ACC112 (cell line): ENCODE data around the gene POLR2H.

ENCODE experiments used
- H2AFZ ChIP-seq: fragments of 200-600 bp; sonication (generic); one replicate; pipeline ENCODE4 v1.6.0; 2017; ENCODE audit warnings: antibody characterized with exemption, low read length; ENCODE audit not compliant: unreplicated experiment
- H3K27ac ChIP-seq: fragments of 200-600 bp; sonication (generic); 2 replicates; pipeline ENCODE4 v1.5.1; 2014; ENCODE audit warnings: low read depth, mild to moderate bottlenecking, antibody characterized with exemption, low read length, moderate library complexity
- H3K27me3 ChIP-seq: fragments of 200-600 bp; sonication (generic); 2 replicates; pipeline ENCODE4 v1.6.1; 2014; ENCODE audit warnings: mild to moderate bottlenecking, antibody characterized with exemption, low read length, moderate library complexity, mixed read lengths; ENCODE audit not compliant: insufficient read depth
- H3K36me3 ChIP-seq: fragments of 200-600 bp; sonication (generic); 2 replicates; pipeline ENCODE4 v1.6.1; 2016; ENCODE audit warnings: mild to moderate bottlenecking, antibody characterized with exemption, low read length, moderate library complexity, mixed read lengths; ENCODE audit not compliant: insufficient read depth
- H3K4me1 ChIP-seq: fragments of 200-600 bp; sonication (generic); one replicate; pipeline ENCODE4 v1.6.1; 2016; ENCODE audit warnings: low read length, mixed read lengths; ENCODE audit not compliant: insufficient read depth, unreplicated experiment, control insufficient read depth
- H3K4me3 ChIP-seq: fragments of 200-600 bp; sonication (generic); 2 replicates; pipeline ENCODE4 v1.5.1; 2014; ENCODE audit warnings: mild to moderate bottlenecking, low read depth, low read length
- H3K79me2 ChIP-seq: fragments of 200-600 bp; sonication (generic); one replicate; pipeline ENCODE4 v1.6.0; 2016; ENCODE audit warnings: low read length; ENCODE audit not compliant: control insufficient read depth, unreplicated experiment, insufficient read depth

Gene POLR2H

DNA sequence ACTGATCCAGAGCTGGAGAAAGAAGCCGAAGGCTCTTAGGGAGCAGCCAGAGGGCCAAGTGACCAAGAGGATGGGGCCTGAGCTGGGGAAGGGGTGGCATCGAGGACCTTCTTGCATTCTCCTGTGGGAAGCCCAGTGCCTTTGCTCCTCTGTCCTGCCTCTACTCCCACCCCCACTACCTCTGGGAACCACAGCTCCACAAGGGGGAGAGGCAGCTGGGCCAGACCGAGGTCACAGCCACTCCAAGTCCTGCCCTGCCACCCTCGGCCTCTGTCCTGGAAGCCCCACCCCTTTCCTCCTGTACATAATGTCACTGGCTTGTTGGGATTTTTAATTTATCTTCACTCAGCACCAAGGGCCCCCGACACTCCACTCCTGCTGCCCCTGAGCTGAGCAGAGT, 27.9 kb downstream of the POLR2H start:
- no peaks in the 10 kb centered on the region for H3K79me2 ChIP-seq
- no peak overlapping the region for H2AFZ ChIP-seq

DNA sequence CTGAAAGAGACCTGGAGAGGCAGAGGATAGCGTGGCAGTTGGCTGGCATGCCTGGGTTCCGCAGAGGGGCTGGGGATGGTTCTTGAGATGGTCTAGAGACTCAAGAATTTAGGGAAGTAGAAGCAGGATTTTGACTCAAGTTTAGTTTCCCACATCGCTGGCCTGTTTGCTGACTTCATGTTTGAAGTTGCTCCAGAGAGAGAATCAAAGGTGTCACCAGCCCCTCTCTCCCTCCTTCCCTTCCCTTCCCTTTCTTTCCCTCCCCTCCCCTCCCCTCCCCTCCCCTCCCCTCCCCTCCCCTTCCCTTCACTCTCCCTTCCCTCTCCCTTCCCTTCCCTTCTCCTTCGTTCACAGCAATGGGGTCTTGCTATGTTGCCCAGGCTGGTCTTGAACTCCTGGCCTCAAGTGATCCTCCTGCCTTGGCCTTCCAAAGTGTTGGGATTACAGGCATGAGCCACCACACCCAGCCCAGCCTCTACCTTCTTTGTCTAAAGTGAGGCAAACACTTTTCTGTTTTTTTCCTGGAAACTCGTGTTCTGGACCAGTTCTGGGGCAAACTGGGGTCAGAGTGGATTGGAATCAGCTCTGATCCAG, 28.5 kb downstream of the POLR2H start:
- H3K27me3 ChIP-seq: peaks cover 23% of the 10 kb centered on the region
- no peaks in the 10 kb centered on the region for H3K79me2 ChIP-seq
- H3K27ac ChIP-seq: no peak overlapping the region
- H3K4me1 ChIP-seq: no peaks in the 10 kb centered on the region
- H3K4me3 ChIP-seq: no peak overlapping the region
- no peak overlapping the region for H2AFZ ChIP-seq
- no peaks in the 10 kb centered on the region for H3K36me3 ChIP-seq

More for the DNA sequence above, 27.9 kb downstream of the POLR2H start:
- no peak overlapping the region for H3K4me3 ChIP-seq
- H3K36me3 ChIP-seq: no peaks in the 10 kb centered on the region
- no peak overlapping the region for H3K27ac ChIP-seq
- H3K4me1 ChIP-seq: no peaks in the 10 kb centered on the region
- H3K27me3 ChIP-seq: peaks cover 22% of the 10 kb centered on the region

DNA sequence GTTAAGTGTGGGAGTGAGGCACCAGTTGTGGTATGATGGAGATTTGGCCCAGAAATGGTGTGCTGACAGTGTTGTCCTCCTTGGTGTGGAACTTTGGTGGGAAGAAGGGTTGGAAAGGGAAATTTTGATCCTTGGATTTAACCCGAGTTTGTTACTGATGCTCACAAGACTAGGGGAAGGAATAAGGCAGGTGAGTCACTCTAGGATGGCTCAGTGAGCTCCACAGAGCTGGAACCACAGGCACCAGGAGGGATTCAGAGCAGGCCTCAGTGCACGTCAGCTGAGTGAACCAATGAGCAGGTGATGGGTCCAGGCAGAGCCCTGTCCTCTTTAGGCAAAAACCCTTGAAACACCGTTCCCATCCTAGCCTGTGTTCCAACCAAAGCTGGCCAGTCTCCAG, 29.8 kb downstream of the POLR2H start:
- Histone ChIP-seq H3K27ac (no peak overlapping the region), H3K4me3 (no peak overlapping the region), H3K36me3 (no peaks in the 10 kb centered on the region), H2AFZ (no peak overlapping the region), H3K27me3 (peaks cover 27% of the 10 kb centered on the region), H3K4me1 (no peaks in the 10 kb centered on the region), H3K79me2 (no peaks in the 10 kb centered on the region)

DNA sequence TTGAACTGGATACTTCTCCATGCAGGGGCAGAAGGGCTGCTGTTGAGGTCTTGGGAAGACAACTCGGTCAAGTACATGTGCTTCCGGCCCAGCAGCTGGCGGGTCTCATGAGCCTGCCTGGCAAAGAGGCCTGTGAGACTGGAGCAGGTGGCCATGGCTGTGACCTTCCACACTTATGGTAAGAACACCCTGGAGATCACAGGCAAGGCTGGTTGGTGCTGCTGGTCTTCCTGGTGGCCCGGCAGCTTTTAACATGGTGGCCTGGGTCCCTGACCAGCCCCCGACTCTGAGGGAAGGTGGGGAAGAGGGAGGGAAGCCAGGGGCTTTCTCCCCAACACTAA, 33.8 kb downstream of the POLR2H start:
- H3K27ac ChIP-seq: no peak overlapping the region
- H3K4me1 ChIP-seq: no peaks in the 10 kb centered on the region
- no peak overlapping the region for H3K4me3 ChIP-seq
- no peak overlapping the region for H2AFZ ChIP-seq
- H3K27me3 ChIP-seq: peaks cover 35% of the 10 kb centered on the region
- no peaks in the 10 kb centered on the region for H3K36me3 ChIP-seq
- no peaks in the 10 kb centered on the region for H3K79me2 ChIP-seq

DNA sequence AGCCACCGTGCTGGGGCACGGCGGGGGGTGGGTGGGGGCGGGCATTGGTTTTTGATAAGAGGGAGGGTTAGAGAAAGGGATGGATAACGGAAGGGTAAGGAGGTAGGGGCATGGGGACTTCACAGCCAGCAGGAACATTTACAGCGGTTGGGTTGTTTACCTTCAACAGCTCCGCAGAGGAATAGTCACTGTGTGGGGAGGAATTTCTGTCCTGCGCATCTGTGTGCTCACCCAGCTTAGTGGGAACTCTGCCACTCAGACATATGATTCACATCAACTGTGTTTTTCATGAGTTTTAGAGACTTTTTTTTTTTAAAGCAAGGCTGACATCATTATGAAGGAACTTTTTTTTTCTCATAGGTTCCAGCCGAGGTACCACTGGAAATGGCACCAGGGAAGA, 37.9 kb downstream of the POLR2H start:
- no peak overlapping the region for H2AFZ ChIP-seq
- no peaks in the 10 kb centered on the region for H3K79me2 ChIP-seq
- H3K36me3 ChIP-seq: no peaks in the 10 kb centered on the region
- H3K4me1 ChIP-seq: no peaks in the 10 kb centered on the region
- H3K27me3 ChIP-seq: peaks cover 41% of the 10 kb centered on the region
- no peak overlapping the region for H3K4me3 ChIP-seq
- H3K27ac ChIP-seq: no peak overlapping the region

DNA sequence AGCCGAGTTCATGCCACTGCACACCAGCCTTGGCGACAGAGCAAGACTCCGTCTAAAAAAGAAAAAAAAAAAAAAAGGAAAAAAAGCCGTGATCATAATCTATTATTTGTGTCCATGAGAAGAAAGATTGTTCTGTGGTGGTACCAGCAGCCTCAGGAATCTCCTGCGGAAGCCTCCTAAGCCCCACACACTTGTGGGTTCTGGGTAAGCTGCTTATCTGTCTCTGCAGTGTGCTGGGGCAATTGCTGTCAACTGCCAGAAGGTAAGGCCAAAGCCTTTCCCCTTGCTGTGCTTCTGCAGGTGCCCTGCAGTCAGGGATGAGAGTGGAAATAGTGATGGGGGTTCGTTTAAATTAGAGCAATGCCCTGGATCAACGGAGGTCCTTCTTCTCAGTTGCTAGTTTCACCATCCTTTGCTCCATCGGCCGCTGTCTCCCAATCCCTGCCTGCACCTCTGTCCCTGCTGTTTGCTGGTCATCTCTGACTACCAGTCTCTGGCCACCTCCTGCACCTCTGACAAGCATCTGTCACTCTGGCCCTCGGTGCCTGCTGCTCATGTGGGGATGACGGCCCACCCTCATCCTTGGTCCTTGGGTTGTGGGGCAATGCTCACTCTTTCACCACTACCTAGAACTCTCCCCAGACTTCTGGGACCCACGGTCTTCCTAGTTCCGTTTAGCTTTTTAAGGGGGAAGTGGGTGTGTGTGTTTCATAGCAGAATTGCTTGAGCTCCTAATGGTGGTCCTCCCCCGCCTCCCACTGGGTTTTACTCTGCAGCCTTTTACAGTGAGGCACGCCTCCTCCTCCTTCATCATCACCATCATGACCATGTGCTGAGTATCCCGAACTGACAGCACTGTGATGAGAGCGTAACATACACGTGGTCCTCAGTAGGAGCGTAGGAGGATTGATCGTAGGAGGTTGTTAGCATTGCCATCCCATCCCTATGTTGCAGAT, 43.8 kb downstream of the POLR2H start:
- Histone ChIP-seq H3K27ac (no peak overlapping the region), H3K4me1 (no peaks in the 10 kb centered on the region), H3K4me3 (no peak overlapping the region), H2AFZ (no peak overlapping the region), H3K79me2 (no peaks in the 10 kb centered on the region), H3K27me3 (peaks cover 30% of the 10 kb centered on the region), H3K36me3 (no peaks in the 10 kb centered on the region)

DNA sequence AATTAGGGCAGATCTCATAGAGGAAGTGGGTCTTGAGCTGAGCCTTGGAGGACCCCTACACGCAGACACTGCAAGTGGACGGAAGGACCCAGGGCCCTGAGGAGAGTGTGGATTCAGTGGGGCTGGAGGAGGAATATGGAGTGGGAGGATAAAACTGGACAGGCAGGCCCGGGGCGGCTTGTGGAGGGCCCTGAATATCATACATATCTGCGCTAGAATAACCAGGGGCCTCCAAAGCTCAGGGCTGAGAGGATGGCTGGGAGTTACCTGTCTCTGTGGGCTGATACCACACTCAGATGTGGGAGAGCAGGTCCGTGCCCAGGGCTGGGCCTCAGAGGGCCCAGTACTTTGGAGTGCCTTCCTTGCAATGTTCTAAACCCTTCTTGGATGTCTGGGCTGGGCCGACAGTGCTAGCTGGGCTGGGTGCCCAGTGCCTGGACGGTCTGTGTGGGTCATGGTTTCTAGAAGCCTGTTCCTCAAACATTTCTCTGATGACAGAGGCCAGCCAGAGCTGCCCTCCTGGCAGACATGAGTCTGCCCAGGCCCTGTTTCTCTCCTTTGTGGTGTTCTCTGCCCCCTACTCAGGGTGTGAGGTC, 47.9 kb downstream of the POLR2H start:
- H3K27me3 ChIP-seq: peaks cover 4% of the 10 kb centered on the region; the same call in 1 of the 2 replicates
- H2AFZ ChIP-seq: no peak overlapping the region
- H3K4me1 ChIP-seq: no peaks in the 10 kb centered on the region
- H3K4me3 ChIP-seq: no peak overlapping the region
- H3K79me2 ChIP-seq: no peaks in the 10 kb centered on the region
- H3K27ac ChIP-seq: no peak overlapping the region
- H3K36me3 ChIP-seq: no peaks in the 10 kb centered on the region

DNA sequence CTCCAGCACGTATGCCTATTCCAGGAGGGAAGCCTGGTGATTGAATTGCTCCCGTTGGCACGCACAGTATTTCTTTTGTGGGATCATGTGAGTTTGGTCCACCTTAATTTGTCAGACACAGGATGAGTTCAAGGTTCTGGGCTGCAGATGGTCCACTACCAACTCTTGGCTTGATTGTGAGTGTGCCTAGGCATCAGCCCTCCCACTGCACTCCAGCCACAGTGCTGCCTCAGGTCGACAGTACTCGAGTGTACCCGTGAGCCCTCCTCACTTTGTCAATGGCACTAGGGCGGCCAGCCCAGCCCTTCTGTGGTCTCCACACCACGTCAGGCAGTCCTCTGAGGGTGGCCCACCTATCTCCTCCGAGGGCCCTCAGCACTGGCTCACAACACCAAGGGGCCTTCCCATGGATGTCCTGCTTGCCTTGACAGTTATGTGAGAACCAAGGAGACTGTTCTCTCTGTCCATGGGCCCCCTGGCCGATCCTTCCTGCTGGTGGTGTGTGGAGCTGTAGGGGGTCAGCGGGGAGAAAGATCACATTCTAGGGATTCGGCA, 48.5 kb downstream of the POLR2H start:
- Histone ChIP-seq H3K36me3 (no peaks in the 10 kb centered on the region), H2AFZ (no peak overlapping the region), H3K79me2 (no peaks in the 10 kb centered on the region), H3K27ac (no peak overlapping the region), H3K4me1 (no peaks in the 10 kb centered on the region), H3K4me3 (no peak overlapping the region), H3K27me3 (peaks cover 4% of the 10 kb centered on the region; the same call in 1 of the 2 replicates)

DNA sequence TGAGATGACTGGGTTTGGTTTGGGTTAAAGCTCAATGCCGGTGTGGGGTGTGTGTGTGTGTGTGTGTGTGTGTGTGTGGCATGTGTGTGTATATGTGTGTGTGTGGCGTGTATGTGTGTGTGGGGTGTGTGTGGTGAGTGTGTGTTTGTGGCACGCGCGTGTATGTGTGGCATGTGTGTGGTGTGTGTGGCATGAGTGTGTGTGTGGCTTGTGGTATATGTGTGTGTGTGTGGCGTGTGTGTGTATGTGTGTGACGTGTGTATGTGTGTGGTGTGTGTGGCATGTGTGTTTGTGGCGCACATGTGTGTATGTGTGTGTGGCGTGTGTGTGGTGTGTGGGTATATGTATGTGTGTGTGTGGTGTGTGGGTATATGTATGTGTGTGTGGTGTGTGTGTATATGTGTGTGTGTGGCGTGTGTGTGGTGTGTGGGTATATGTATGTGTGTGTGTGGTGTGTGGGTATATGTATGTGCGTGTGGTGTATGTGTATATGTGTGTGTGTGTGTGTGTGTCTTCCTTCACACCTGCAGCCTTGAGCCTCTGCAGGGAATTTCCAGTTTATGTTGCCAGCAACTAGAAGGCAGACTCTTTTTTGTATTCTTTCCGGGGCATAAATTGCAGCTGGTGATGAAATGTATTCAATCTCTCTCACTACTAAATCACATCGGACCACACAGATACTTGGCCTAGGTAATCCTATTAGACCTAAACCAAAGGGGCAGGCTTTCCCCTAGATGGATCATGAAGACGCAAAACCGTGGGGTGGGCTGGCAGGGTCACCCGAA, 53.1 kb downstream of the POLR2H start:
- no peaks in the 10 kb centered on the region for H3K36me3 ChIP-seq
- no peak overlapping the region for H2AFZ ChIP-seq
- no peak overlapping the region for H3K4me3 ChIP-seq
- no peaks in the 10 kb centered on the region for H3K27me3 ChIP-seq
- no peaks in the 10 kb centered on the region for H3K4me1 ChIP-seq
- H3K79me2 ChIP-seq: no peaks in the 10 kb centered on the region
- no peak overlapping the region for H3K27ac ChIP-seq

DNA sequence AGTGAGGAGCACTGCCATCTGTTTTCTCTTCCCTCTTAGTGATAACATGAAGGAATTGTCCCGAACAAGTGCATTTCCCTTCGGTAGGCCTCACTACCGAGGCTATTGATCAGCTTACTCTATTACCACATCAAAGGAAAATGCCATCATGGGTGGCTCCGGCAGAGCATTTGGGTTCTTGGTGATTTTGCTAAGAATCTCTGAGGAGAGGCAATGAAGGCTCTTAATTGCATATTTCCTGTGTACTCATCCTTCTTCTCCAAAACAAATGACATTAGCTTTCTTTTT, 53.6 kb downstream of the POLR2H start:
- Histone ChIP-seq H2AFZ (no peak overlapping the region), H3K4me1 (no peaks in the 10 kb centered on the region), H3K27me3 (no peaks in the 10 kb centered on the region), H3K79me2 (no peaks in the 10 kb centered on the region), H3K27ac (no peak overlapping the region), H3K4me3 (no peak overlapping the region), H3K36me3 (no peaks in the 10 kb centered on the region)
